GM12878 (cell line): ENCODE measurements around the gene NSMCE4A.

Experiments
- BRCA1 ChIP-seq: IDR thresholded peaks from 2 replicates; pipeline ENCODE4 v1.6.1; 2011; ENCODE audit warnings: low read depth, low read length, improper control_type of control experiment
- CTCF ChIP-seq, 3 experiments: IDR thresholded peaks in 2 of 3; conservative IDR thresholded peaks in 1 of 3; 2 replicates each; pipeline ENCODE4 v1.5.1; 2011; ENCODE audit warnings: low read depth in 3 of 3, low read length in 3 of 3, mild to moderate bottlenecking in 3 of 3, control low read depth in 2 of 3, moderate library complexity in 2 of 3, inconsistent platforms in 1 of 3, mixed read lengths in 1 of 3; ENCODE audit not compliant: control insufficient read depth in 2 of 3, insufficient read depth in 1 of 3; ENCODE audit errors: extremely low read depth in 1 of 3
- POLR2A ChIP-seq: IDR thresholded peaks from 2 replicates; pipeline ENCODE4 v1.6.1; 2011; ENCODE audit warnings: low read depth, mild to moderate bottlenecking, low read length
- POLR2AphosphoS5 ChIP-seq: IDR thresholded peaks from 2 replicates; pipeline ENCODE4 v1.6.1; 2011; ENCODE audit warnings: mild to moderate bottlenecking, low read length, inconsistent platforms

DNA sequence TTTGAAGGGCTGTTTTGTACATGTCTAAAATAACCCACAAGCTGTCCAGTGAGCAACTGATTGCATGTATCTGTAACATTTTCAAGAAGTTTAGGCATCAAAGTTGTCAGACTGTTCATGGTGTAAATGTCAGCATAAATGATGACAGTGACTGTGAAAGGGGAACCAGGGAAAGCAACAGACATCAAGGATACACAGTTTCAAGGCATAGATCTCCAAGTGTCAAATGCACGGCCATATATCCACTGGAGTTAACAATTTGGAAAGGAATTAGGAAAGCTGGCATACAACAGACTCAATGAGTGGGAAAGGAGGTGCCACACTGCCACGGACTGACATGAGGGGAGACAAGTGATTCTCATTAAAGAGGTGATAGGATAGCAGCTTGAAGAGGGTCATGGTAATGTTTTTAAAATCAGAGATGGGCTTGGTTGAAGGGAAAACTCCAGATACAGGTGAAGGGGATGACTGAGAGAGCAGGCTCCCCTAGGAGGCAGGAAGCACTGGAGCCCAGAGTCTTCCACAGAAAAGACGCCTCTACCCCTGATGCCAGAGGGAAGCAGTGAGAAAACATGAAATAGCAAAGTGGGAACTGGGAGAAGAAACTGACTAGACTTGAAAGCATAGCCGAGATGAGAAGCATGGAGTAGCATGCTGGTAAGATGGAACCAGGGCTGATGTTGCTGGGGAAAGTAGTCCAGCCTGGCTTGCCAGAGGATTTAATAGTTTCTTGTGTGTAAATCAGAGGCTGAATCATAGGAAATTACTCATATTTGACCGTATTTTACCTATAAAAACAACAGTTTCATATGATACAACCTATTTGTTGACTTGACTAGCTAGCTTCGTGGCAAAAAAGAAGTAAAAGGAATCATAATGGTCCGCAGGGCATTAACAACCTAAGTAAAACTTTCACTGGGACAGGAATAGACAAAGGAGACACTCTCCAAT, 18.6 kb downstream of the NSMCE4A start:
- no peak for TF ChIP-seq CTCF (IDR thresholded peaks at IDR 0.05 in 2 of 3, conservative IDR thresholded peaks at IDR 0.05 in 1 of 3; ENCODE audit: control insufficient read depth in 2 of 3, extremely low read depth in 1 of 3, insufficient read depth in 1 of 3, low read depth in 3 of 3, low read length in 3 of 3)
- no peak for TF ChIP-seq POLR2AphosphoS5
- no peak for TF ChIP-seq POLR2A
- no peak for TF ChIP-seq BRCA1
